Measurements from ENCODE around the gene HMGCS1. TPM values are rescaled to one million over a fixed set of nuclear protein-coding genes. Genes with fewer than 3 reads are reported as not detected.

Gene HMGCS1
- total and polyA plus RNA-seq, 9 of the 15 experiments (the other 6 are each of a cell fraction or from before 2014, with no cell fraction given), result 43.7 to 337 (median 111) TPM

- CTCF ChIA-PET (ENCODE audit: low intra/inter-chr PET ratio), result interaction anchor here (0.7 kb wide), 1 partner anchor 34 kb away, joined by 3 read pairs; no protein-coding TSS in a partner anchor
- no peak for FAIRE-seq
These were observed 25.6 kb upstream of the HMGCS1 start for GRCh38 chr5:43338862-43339261.

GRCh38 chr5:43336159-43336558 lies 22.9 kb upstream of the HMGCS1 start:
- Histone ChIP-seq H3K4me2 (ENCODE audit: insufficient read depth, low read length) (no peak overlapping the region), H3K9ac (ENCODE audit: insufficient read depth in 1 of 2, low read depth in 2 of 2, low read length in 2 of 2) (no peak overlapping the region), H3K4me3 (no peak overlapping the region), H3K36me3 (ENCODE audit: control insufficient read depth, insufficient read depth, low read length) (no peaks in the 10 kb centered on the region), H3K9me3 (replicated peaks; ENCODE audit: control insufficient read depth, insufficient read depth, low read depth, low read length) (peaks cover 17% of the 10 kb centered on the region), H3K9me1 (ENCODE audit: control insufficient read depth, insufficient read depth, low read length) (no peaks in the 10 kb centered on the region), H3K4me1 (replicated peaks in 1 of 2; ENCODE audit: control insufficient read depth in 2 of 2, insufficient read depth in 2 of 2, low read length in 2 of 2) (no peaks in the 10 kb centered on the region; a peak in 1 of 5 replicates), H2AFZ (ENCODE audit: low read depth, low read length) (no peak overlapping the region), H3K27ac (ENCODE audit: extremely low read depth, low read depth, low read length) (no peak overlapping the region), H3K79me2 (ENCODE audit: control insufficient read depth, insufficient read depth, low read length) (no peaks in the 10 kb centered on the region), H3K27me3 (ENCODE audit: control insufficient read depth in 2 of 2, insufficient read depth in 2 of 2, low read length in 2 of 2) (no peaks in the 10 kb centered on the region), H4K20me1 (replicated peaks; ENCODE audit: control insufficient read depth, insufficient read depth, low read length) (no peaks in the 10 kb centered on the region)
- BruUV-seq (replicated peaks), result no TSS peak
- intact Hi-C loops (cut with micrococcal nuclease), result no loop called here
- ATAC-seq (no peak), DNase-seq (ENCODE audit: extremely low read depth in 1 of 4, low spot score in 3 of 4) (no peak), FAIRE-seq (no peak)
- ChIA-PET POLR2A (no interaction called here), CTCF (ENCODE audit: low intra/inter-chr PET ratio) (no interaction called here)
- in situ Hi-C loops (cut with MboI), result no loop called here
- 22% methylated on average over 2 of the region's 2 CpGs for WGBS (ENCODE audit: insufficient coverage, low coverage, missing lambda C conversion rate)
- TF ChIP-seq FOS (IDR thresholded peaks at IDR 0.05; ENCODE audit: extremely low read depth, insufficient read length) (peak; percentile 49), CBX5 (IDR thresholded peaks at IDR 0.05; ENCODE audit: borderline replicate concordance, low read depth) (peak; percentile 70; the same call in 1 of the 2 replicates), WHSC1 (IDR thresholded peaks at IDR 0.05; ENCODE audit: low read length) (no peak), SMARCE1 (IDR thresholded peaks at IDR 0.05) (peak; percentile 49; the same call in 1 of the 2 replicates), TAF9B (IDR thresholded peaks at IDR 0.05; ENCODE audit: partially characterized antibody) (peak; percentile 40), JUN (IDR thresholded peaks at IDR 0.05; ENCODE audit: borderline replicate concordance, low read depth, low read length) (peak; percentile 91), JUN (CRISPR knock-in tag; IDR thresholded peaks at IDR 0.05; ENCODE audit: borderline replicate concordance) (no peak), FOXJ3 (CRISPR knock-in tag; IDR thresholded peaks at IDR 0.05) (no peak), TRIM28 (IDR thresholded peaks at IDR 0.05) (peak; percentile 91), CHD1 (IDR thresholded peaks at IDR 0.05; ENCODE audit: low read length) (no peak), XRCC3 (IDR thresholded peaks at IDR 0.05) (peak; percentile 39; the same call in 1 of the 2 replicates), CEBPB (tag; IDR thresholded peaks at IDR 0.05) (0 out of 2 replicates have a peak, but pooled peaks have one; percentile 28)

More at GRCh38 chr5:43338862-43339261, 25.6 kb upstream of the HMGCS1 start:
- Histone ChIP-seq H3K9me3 (replicated peaks; ENCODE audit: control insufficient read depth, insufficient read depth, low read depth, low read length) (peaks cover 17% of the 10 kb centered on the region), H3K9me1 (ENCODE audit: control insufficient read depth, insufficient read depth, low read length) (no peaks in the 10 kb centered on the region), H3K27ac (ENCODE audit: extremely low read depth, low read depth, low read length) (no peak overlapping the region), H3K4me3 (no peak overlapping the region), H3K4me2 (ENCODE audit: insufficient read depth, low read length) (no peak overlapping the region), H3K79me2 (ENCODE audit: control insufficient read depth, insufficient read depth, low read length) (no peaks in the 10 kb centered on the region), H3K4me1 (replicated peaks in 1 of 2; ENCODE audit: control insufficient read depth in 2 of 2, insufficient read depth in 2 of 2, low read length in 2 of 2) (no peaks in the 10 kb centered on the region), H4K20me1 (replicated peaks; ENCODE audit: control insufficient read depth, insufficient read depth, low read length) (no peaks in the 10 kb centered on the region), H3K36me3 (ENCODE audit: control insufficient read depth, insufficient read depth, low read length) (no peaks in the 10 kb centered on the region), H3K27me3 (ENCODE audit: control insufficient read depth in 2 of 2, insufficient read depth in 2 of 2, low read length in 2 of 2) (no peaks in the 10 kb centered on the region), H3K9ac (ENCODE audit: insufficient read depth in 1 of 2, low read depth in 2 of 2, low read length in 2 of 2) (no peak overlapping the region), H2AFZ (ENCODE audit: low read depth, low read length) (no peak overlapping the region)
- in situ Hi-C loops (cut with MboI) (no loop called here), intact Hi-C loops (cut with micrococcal nuclease) (no loop called here)
- ATAC-seq (no peak), DNase-seq (ENCODE audit: extremely low read depth in 1 of 4, low spot score in 3 of 4) (no peak)
- no peak for TF ChIP-seq SIN3B (IDR thresholded peaks at IDR 0.05; ENCODE audit: low read depth)
- peak; percentile 45; the same call in 1 of the 2 replicates for TF ChIP-seq ATF3 (IDR thresholded peaks at IDR 0.05)
- TF ChIP-seq ATF3 (CRISPR knock-in tag; conservative IDR thresholded peaks at IDR 0.05), result no peak
- TF ChIP-seq TRIM28 (IDR thresholded peaks at IDR 0.05), result no peak
- TF ChIP-seq TRIM24 (IDR thresholded peaks at IDR 0.05), result peak in 1 of 2 experiments; percentile 26; a peak in 1 of 4 replicates
- peak; percentile 40; the same call in 1 of the 2 replicates for TF ChIP-seq CEBPG (CRISPR knock-in tag; IDR thresholded peaks at IDR 0.05)
- TF ChIP-seq CEBPG (tag; conservative IDR thresholded peaks at IDR 0.05 in 1 of 2, IDR thresholded peaks at IDR 0.05 in 1 of 2), result peak in 1 of 2 experiments; percentile 54; a peak in 2 of 4 replicates
- no TSS peak for BruUV-seq (replicated peaks)
- POLR2A ChIA-PET, result interaction anchor here (0.9 to 1.8 kb wide), 3 partner anchors 9 to 25 kb away, joined by 4 to 6 read pairs (median 5); partner anchors contain the start of gene HMGCS1
- WGBS (ENCODE audit: insufficient coverage, low coverage, missing lambda C conversion rate), result 22% methylated on average over 1 of the region's 1 CpG
